Vagina (tissue), 2 donors: ENCODE measurements around the gene FAM107B. TPM values are rescaled to one million over a fixed set of nuclear protein-coding genes. Genes with fewer than 3 reads are reported as not detected.

ENCODE experiments used
- DNase-seq, 2 donors: peaks; one replicate each; pipeline ENCODE4 v3.0.0-alpha.2; 2017; ENCODE audit errors: extremely low spot score in 2 of 2
- H3K27ac ChIP-seq: fragments of 200-600 bp; sonication (generic); one replicate; pipeline ENCODE4 v1.5.1; 2019
- H3K27me3 ChIP-seq: fragments of 200-600 bp; sonication (generic); one replicate; pipeline ENCODE4 v1.5.1; 2019
- H3K36me3 ChIP-seq, 2 donors: fragments of 200-600 bp; sonication (generic); one replicate each; pipeline ENCODE4 v1.5.1; 2017 to 2019
- H3K4me1 ChIP-seq: fragments of 200-600 bp; sonication (generic); one replicate; pipeline ENCODE4 v1.5.1; 2019
- H3K4me3 ChIP-seq, 2 donors: fragments of 200-600 bp; sonication (generic); 1 replicate in 1 of 2; 2 replicates in 1 of 2; pipeline ENCODE4 v1.5.1; 2016 to 2019
- H3K9me3 ChIP-seq: fragments of 200-600 bp; sonication (generic); one replicate; pipeline ENCODE4 v1.5.1; 2019
- POLR2A ChIP-seq, 2 donors: fragments of 450-650 bp; IDR thresholded peaks; one replicate each; pipeline ENCODE4 v1.6.1; 2017; ENCODE audit warnings: antibody characterized with exemption in 2 of 2, mild to moderate bottlenecking in 2 of 2, moderate library complexity in 2 of 2
- POLR2AphosphoS5 ChIP-seq, 2 donors: sonication (generic); formaldehyde crosslinking; IDR thresholded peaks; one replicate each; pipeline ENCODE4 v1.9.0; 2017; ENCODE audit warnings: antibody characterized with exemption in 2 of 2, mild to moderate bottlenecking in 2 of 2, low read depth in 1 of 2; ENCODE audit not compliant: insufficient read depth in 1 of 2
- intact Hi-C: fragments of 100-400 bp; cut with DNase I; formaldehyde crosslinking; loops from one replicate; pipeline ENCODE4 v1.15.1; 2023
- small RNA-seq: library from RNA; depleted of rRNA; stranded (forward); fragments of <200 nt; gene quantifications from one replicate; pipeline ENCODE3, GENCODE V24; 2016
- total RNA-seq: library from RNA; depleted of rRNA; stranded (reverse); fragments of >200 nt; gene quantifications from one replicate; pipeline ENCODE4 v1.2.3, GENCODE V29; 2016
- TF ChIP-seq, protein P1 (sequence below), 3 experiments: fragments of 450-650 bp in 2 of 3; fragments of 200-600 bp in 1 of 3; sonication (generic) in 1 of 3; IDR thresholded peaks; one replicate each; pipeline ENCODE4 v1.5.1; 2017 to 2019; ENCODE audit warnings: antibody characterized with exemption in 3 of 3, mild to moderate bottlenecking in 2 of 3, moderate library complexity in 2 of 3

Gene FAM107B
- total RNA-seq, 1 donor from 2014 or later, result 33.4 TPM

DNA sequence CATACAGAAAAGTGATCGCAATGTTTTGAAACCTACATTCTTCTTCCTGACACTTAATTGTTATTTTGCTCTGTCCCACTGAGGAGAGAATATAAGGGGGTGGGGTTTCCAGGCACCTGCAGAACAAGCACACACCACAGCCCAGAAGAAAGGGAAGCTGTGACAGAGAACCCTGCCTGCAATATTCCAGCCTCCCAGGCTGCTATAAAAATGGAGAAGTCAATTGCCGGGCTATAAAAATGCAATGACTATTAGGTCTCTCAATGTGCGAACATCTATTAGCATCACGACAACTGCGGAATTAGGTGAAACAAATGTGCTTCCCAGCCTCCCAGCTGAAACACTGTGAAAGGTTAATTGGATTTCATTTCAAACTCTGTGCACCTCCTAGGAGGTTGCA lies 298.7 kb downstream of the FAM107B start:
- DNase-seq, result no peak
- Histone ChIP-seq H3K27ac (no peak overlapping the region), H3K36me3 (no peaks in the 10 kb centered on the region), H3K4me3 (no peak overlapping the region), H3K9me3 (no peaks in the 10 kb centered on the region), H3K4me1 (no peaks in the 10 kb centered on the region), H3K27me3 (no peaks in the 10 kb centered on the region)
- intact Hi-C loops, result no loop called here
- TF ChIP-seq POLR2A (IDR thresholded peaks at IDR 0.05) (no peak), POLR2AphosphoS5 (IDR thresholded peaks at IDR 0.05; ENCODE audit: insufficient read depth in 1 of 2, low read depth in 1 of 2) (no peak)
- TF ChIP-seq, protein P1, sequence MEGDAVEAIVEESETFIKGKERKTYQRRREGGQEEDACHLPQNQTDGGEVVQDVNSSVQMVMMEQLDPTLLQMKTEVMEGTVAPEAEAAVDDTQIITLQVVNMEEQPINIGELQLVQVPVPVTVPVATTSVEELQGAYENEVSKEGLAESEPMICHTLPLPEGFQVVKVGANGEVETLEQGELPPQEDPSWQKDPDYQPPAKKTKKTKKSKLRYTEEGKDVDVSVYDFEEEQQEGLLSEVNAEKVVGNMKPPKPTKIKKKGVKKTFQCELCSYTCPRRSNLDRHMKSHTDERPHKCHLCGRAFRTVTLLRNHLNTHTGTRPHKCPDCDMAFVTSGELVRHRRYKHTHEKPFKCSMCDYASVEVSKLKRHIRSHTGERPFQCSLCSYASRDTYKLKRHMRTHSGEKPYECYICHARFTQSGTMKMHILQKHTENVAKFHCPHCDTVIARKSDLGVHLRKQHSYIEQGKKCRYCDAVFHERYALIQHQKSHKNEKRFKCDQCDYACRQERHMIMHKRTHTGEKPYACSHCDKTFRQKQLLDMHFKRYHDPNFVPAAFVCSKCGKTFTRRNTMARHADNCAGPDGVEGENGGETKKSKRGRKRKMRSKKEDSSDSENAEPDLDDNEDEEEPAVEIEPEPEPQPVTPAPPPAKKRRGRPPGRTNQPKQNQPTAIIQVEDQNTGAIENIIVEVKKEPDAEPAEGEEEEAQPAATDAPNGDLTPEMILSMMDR (IDR thresholded peaks at IDR 0.05), result no peak

DNA sequence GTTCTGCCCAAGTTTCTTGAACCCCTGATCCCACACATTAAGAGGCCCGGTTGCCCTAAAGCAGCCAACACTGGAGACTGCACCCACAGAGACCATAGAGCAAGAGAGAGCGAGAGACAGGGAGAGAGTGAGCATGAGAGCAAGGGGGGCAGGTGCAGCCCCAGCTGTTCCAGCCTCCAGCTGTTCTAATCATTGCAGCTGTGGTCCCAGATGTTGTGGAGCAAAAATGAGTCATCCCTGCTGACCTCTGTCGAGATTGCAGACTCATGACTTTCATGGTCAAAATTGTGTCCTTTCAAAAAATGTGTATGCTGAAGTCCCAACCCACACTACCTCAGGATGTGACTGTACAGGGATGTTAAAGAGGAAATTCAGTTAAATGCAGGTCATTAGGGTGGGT lies 300.0 kb downstream of the FAM107B start:
- H3K27ac ChIP-seq, result no peak overlapping the region
- no peak overlapping the region for H3K4me3 ChIP-seq
- DNase-seq, result no peak
- no peak for TF ChIP-seq POLR2A (IDR thresholded peaks at IDR 0.05)
- no peak for TF ChIP-seq POLR2AphosphoS5 (IDR thresholded peaks at IDR 0.05; ENCODE audit: insufficient read depth in 1 of 2, low read depth in 1 of 2)
- TF ChIP-seq, protein P1 (IDR thresholded peaks at IDR 0.05), result no peak
- no peaks in the 10 kb centered on the region for H3K9me3 ChIP-seq
- H3K36me3 ChIP-seq, result no peaks in the 10 kb centered on the region
- H3K4me1 ChIP-seq, result no peaks in the 10 kb centered on the region
- intact Hi-C loops, result no loop called here
- H3K27me3 ChIP-seq, result no peaks in the 10 kb centered on the region

DNA sequence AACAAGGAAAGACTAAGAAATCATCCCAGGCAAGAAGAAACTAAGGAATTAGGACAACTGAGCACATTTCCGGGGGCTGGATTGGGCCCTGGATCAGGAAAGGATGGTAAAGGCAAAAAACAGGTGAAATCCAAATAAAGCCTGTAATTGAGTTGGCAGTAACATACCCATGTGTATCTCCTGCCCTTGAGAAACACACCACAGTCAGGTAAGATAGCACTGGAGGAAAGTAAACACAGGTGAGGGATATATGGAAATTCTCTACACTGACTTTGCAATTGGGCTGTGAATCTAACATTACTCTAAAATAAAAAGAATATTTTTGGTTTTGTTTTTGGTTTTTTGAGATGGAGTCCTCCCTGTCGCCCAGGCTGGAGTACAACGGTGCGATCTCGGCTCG lies 303.8 kb downstream of the FAM107B start:
- Histone ChIP-seq H3K4me3 (no peak overlapping the region), H3K4me1 (peaks cover 11% of the 10 kb centered on the region), H3K27ac (no peak overlapping the region), H3K27me3 (no peaks in the 10 kb centered on the region), H3K9me3 (no peaks in the 10 kb centered on the region), H3K36me3 (no peaks in the 10 kb centered on the region)
- no peak for TF ChIP-seq POLR2AphosphoS5 (IDR thresholded peaks at IDR 0.05; ENCODE audit: insufficient read depth in 1 of 2, low read depth in 1 of 2)
- TF ChIP-seq POLR2A (IDR thresholded peaks at IDR 0.05), result no peak
- no peak for DNase-seq
- intact Hi-C loops, result no loop called here

DNA sequence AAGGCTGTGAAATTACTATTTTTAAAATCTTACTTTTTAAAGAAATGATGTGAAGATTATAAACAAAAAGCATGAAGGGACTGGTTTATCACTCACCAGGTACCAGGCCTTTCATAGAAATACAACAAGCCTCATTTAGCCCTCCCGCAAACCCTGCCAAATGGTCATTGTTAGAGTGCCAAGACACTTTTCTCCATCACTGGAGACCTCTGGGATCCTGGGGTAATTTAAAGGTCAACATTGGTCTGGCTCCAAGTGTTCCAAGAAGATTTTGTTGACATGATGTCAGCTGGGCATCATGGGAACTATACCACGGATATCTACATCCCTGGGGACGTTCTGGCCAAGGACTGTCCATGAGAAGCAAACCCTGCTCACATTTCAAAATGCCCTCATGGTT lies 306.0 kb downstream of the FAM107B start:
- no peak for DNase-seq
- no peak overlapping the region for H3K27ac ChIP-seq
- no peaks in the 10 kb centered on the region for H3K36me3 ChIP-seq
- intact Hi-C loops, result no loop called here
- TF ChIP-seq POLR2AphosphoS5 (IDR thresholded peaks at IDR 0.05; ENCODE audit: insufficient read depth in 1 of 2, low read depth in 1 of 2), result no peak
- TF ChIP-seq, protein P1 (IDR thresholded peaks at IDR 0.05), result no peak
- TF ChIP-seq POLR2A (IDR thresholded peaks at IDR 0.05), result no peak
- no peaks in the 10 kb centered on the region for H3K9me3 ChIP-seq
- H3K4me1 ChIP-seq, result peaks cover 11% of the 10 kb centered on the region
- H3K27me3 ChIP-seq, result no peaks in the 10 kb centered on the region
- no peak overlapping the region for H3K4me3 ChIP-seq

Small RNA genes within 50 kb of the gene (small RNA-seq; reads per million reads assigned to genes)
- gene RNA5SP302, result not detected

Other genes with a start within 250 kb of the FAM107B start
- gene CDNF, start 63.1 kb upstream of the FAM107B start, total RNA-seq, result 7.4 TPM
- gene HSPA14, start 63.4 kb upstream of the FAM107B start, total RNA-seq, result 8.3 TPM
- 11.8 TPM for gene MSANTD7, start 63.4 kb upstream of the FAM107B start, total RNA-seq
- 6.9 TPM for gene SUV39H2, start 104.0 kb upstream of the FAM107B start, total RNA-seq
- 13.5 TPM for gene DCLRE1C, start 179.2 kb upstream of the FAM107B start, total RNA-seq
- gene MEIG1, start 184.5 kb upstream of the FAM107B start, total RNA-seq, result not detected